Activated CD4-positive, alpha-beta T cell treated with anti-CD3 and anti-CD28 coated beads for 48 hours (primary cell): Measurements from ENCODE around the gene KANSL1.
"Not testable (repeated sequence)": the region's sequence is repeated elsewhere in the genome, so short reads cannot be mapped to it uniquely, and the experiment has no call there.

Experiments
- DNase-seq: peaks from one replicate; pipeline ENCODE4 v3.0.0-alpha.2; 2020

Gene KANSL1

GRCh38 chr17:46012506-46013079 lies 180.6 kb downstream of the KANSL1 start:
- no peak for DNase-seq

- no peak for DNase-seq
Observed at GRCh38 chr17:46011711-46012505, 181.3 kb downstream of the KANSL1 start.

GRCh38 chr17:46010597-46011186 lies 182.5 kb downstream of the KANSL1 start:
- no peak for DNase-seq

- DNase-seq, result no peak
Observed at GRCh38 chr17:46009681-46010596, 183.3 kb downstream of the KANSL1 start.

- no peak for DNase-seq
Observed at GRCh38 chr17:46008591-46008990, 184.6 kb downstream of the KANSL1 start.

GRCh38 chr17:46007461-46007965 lies 185.7 kb downstream of the KANSL1 start:
- DNase-seq, result no peak

- not testable (repeated sequence) for DNase-seq
Observed at GRCh38 chr17:46006082-46006481, 187.1 kb downstream of the KANSL1 start.

GRCh38 chr17:46003907-46004748 lies 189.1 kb downstream of the KANSL1 start:
- no peak for DNase-seq

GRCh38 chr17:46002973-46003316 lies 190.3 kb downstream of the KANSL1 start:
- no peak for DNase-seq

GRCh38 chr17:46002311-46002972 lies 190.8 kb downstream of the KANSL1 start:
- peak; percentile 82 for DNase-seq

- no peak for DNase-seq
Observed at GRCh38 chr17:46001390-46002310, 191.6 kb downstream of the KANSL1 start.

- DNase-seq, result no peak
Observed at GRCh38 chr17:46000757-46001156, 192.5 kb downstream of the KANSL1 start.

GRCh38 chr17:46000292-46000691 lies 192.9 kb downstream of the KANSL1 start:
- no peak for DNase-seq

GRCh38 chr17:45999900-46000290 lies 193.3 kb downstream of the KANSL1 start:
- DNase-seq, result no peak

GRCh38 chr17:45998987-45999899 lies 194.0 kb downstream of the KANSL1 start, which contains the start of gene STH:
Gene STH, plus strand, starts transcription at chr17:45999250. Its CDS starts 30 bp downstream, at chr17:45999280.
- no peak for DNase-seq

- no peak for DNase-seq
Observed at GRCh38 chr17:45997624-45998023, 195.6 kb downstream of the KANSL1 start.

GRCh38 chr17:45997166-45997565 lies 196.1 kb downstream of the KANSL1 start:
- DNase-seq, result no peak

GRCh38 chr17:45996282-45996937 lies 196.8 kb downstream of the KANSL1 start:
- DNase-seq, result no peak
